Activated B cell treated with CpG ODN at 0.5 μM for 24 hours (primary cell): ENCODE results near the gene IER5L. TPM values are rescaled to one million over a fixed set of nuclear protein-coding genes. Genes with fewer than 3 reads are reported as not detected.

Experiments
- ATAC-seq: fragments of 200-7000 bp; cut with Tn5 transposase; one replicate; pipeline ENCODE4 v1.10.0; 2021; ENCODE audit warnings: low read depth, mild to moderate bottlenecking, moderate library complexity
- CTCF ChIA-PET: fragments of 350-600 bp; sonication (Branson Sonifier 250); formaldehyde crosslinking; loops from one replicate; lab custom pipeline; 2021; ENCODE audit warnings: antibody characterized with exemption; lab: Charles Lee
- POLR2A ChIA-PET: fragments of 350-600 bp; sonication (Branson Sonifier 250); formaldehyde crosslinking; loops from one replicate; lab custom pipeline; 2021; ENCODE audit warnings: antibody characterized with exemption; lab: Charles Lee
- DNase-seq: peaks from one replicate; pipeline ENCODE4 v3.0.0; 2022
- H3K27ac Mint-ChIP-seq: one replicate; pipeline ENCODE4 v1.8.0; 2020; ENCODE audit warnings: mixed read lengths
- H3K27me3 Mint-ChIP-seq: one replicate; pipeline ENCODE4 v1.8.0; 2021; ENCODE audit warnings: mixed read lengths
- H3K36me3 Mint-ChIP-seq: one replicate; pipeline ENCODE4 v1.8.0; 2021; ENCODE audit warnings: low read depth, mixed read lengths
- H3K4me1 Mint-ChIP-seq: one replicate; pipeline ENCODE4 v1.8.0; 2021; ENCODE audit warnings: mixed read lengths
- H3K4me3 Mint-ChIP-seq: one replicate; pipeline ENCODE4 v1.8.0; 2020; ENCODE audit warnings: mild to moderate bottlenecking, mixed read lengths
- H3K9me3 Mint-ChIP-seq: one replicate; pipeline ENCODE4 v1.8.0; 2020; ENCODE audit warnings: mixed read lengths
- CTCF ChIP-seq: fragments of 200-600 bp; IDR thresholded peaks from one replicate; pipeline ENCODE4 v1.8.0; 2022; ENCODE audit warnings: antibody characterized with exemption, mild to moderate bottlenecking
- intact Hi-C: fragments of 100-400 bp; cut with micrococcal nuclease; formaldehyde crosslinking; loops from one replicate; pipeline ENCODE4 v1.15.1; 2024
- total RNA-seq: library from RNA; stranded (reverse); gene quantifications from 2 replicates; pipeline ENCODE4 v1.2.3, GENCODE V29; 2022

Gene IER5L
- total RNA-seq, 1 donor from 2014 or later: 1.9 TPM

- intact Hi-C loops: no loop called here
- POLR2A ChIA-PET: no interaction called here
- no peaks in the 10 kb centered on the region for H3K27me3 Mint-ChIP-seq
- CTCF ChIA-PET: no interaction called here
- H3K4me1 Mint-ChIP-seq: no peaks in the 10 kb centered on the region
- no peak for DNase-seq
- ATAC-seq: no peak
- TF ChIP-seq CTCF: no peak
- H3K36me3 Mint-ChIP-seq: no peaks in the 10 kb centered on the region
- H3K4me3 Mint-ChIP-seq: no peak overlapping the region
- H3K9me3 Mint-ChIP-seq: no peaks in the 10 kb centered on the region
- H3K27ac Mint-ChIP-seq: no peak overlapping the region
Observed at GRCh38 chr9:129160712-129161533, 17.1 kb downstream of the IER5L start.

GRCh38 chr9:129156163-129156562, 21.9 kb downstream of the IER5L start:
- Mint-ChIP-seq H3K4me3 (no peak overlapping the region), H3K36me3 (peaks cover 3% of the 10 kb centered on the region), H3K27ac (no peak overlapping the region), H3K4me1 (no peaks in the 10 kb centered on the region), H3K27me3 (no peaks in the 10 kb centered on the region), H3K9me3 (no peaks in the 10 kb centered on the region)
- intact Hi-C loops: no loop called here
- ChIA-PET POLR2A (no interaction called here), CTCF (no interaction called here)
- DNase-seq: no peak
- no peak for ATAC-seq
- no peak for TF ChIP-seq CTCF

GRCh38 chr9:129154866-129155477, 23.1 kb downstream of the IER5L start:
- no peaks in the 10 kb centered on the region for H3K27me3 Mint-ChIP-seq
- no peak for TF ChIP-seq CTCF
- no peaks in the 10 kb centered on the region for H3K9me3 Mint-ChIP-seq
- ATAC-seq: no peak
- no peak overlapping the region for H3K4me3 Mint-ChIP-seq
- intact Hi-C loops: no loop called here
- H3K4me1 Mint-ChIP-seq: peaks cover 3% of the 10 kb centered on the region
- peaks cover 9% of the 10 kb centered on the region for H3K36me3 Mint-ChIP-seq
- no peak overlapping the region for H3K27ac Mint-ChIP-seq
- CTCF ChIA-PET: no interaction called here
- no peak for DNase-seq
- POLR2A ChIA-PET: interaction anchor here (1.0 to 1.2 kb wide), 2 partner anchors 13 kb away, joined by 3 to 4 read pairs; no protein-coding TSS in a partner anchor

- TF ChIP-seq CTCF: no peak
- intact Hi-C loops: no loop called here
Observed at GRCh38 chr9:129151469-129151868, 26.6 kb downstream of the IER5L start.

GRCh38 chr9:129150672-129151211, 27.3 kb downstream of the IER5L start:
- ATAC-seq (no peak), DNase-seq (no peak)
- intact Hi-C loops: no loop called here
- Mint-ChIP-seq H3K4me1 (peaks cover 17% of the 10 kb centered on the region), H3K9me3 (no peaks in the 10 kb centered on the region), H3K27ac (no peak overlapping the region), H3K36me3 (peaks cover 22% of the 10 kb centered on the region), H3K27me3 (no peaks in the 10 kb centered on the region), H3K4me3 (no peak overlapping the region)
- CTCF ChIA-PET: interaction anchor here (3.2 kb wide), 1 partner anchor 8 kb away, joined by 14 read pairs; no protein-coding TSS in a partner anchor
- POLR2A ChIA-PET: no interaction called here
- no peak for TF ChIP-seq CTCF

More at GRCh38 chr9:129151469-129151868, 26.6 kb downstream of the IER5L start:
- peaks cover 17% of the 10 kb centered on the region for H3K4me1 Mint-ChIP-seq
- H3K27me3 Mint-ChIP-seq: no peaks in the 10 kb centered on the region
- H3K4me3 Mint-ChIP-seq: no peak overlapping the region
- ATAC-seq (no peak), DNase-seq (no peak)
- POLR2A ChIA-PET: no interaction called here
- no peaks in the 10 kb centered on the region for H3K9me3 Mint-ChIP-seq
- peaks cover 20% of the 10 kb centered on the region for H3K36me3 Mint-ChIP-seq
- no peak overlapping the region for H3K27ac Mint-ChIP-seq
- CTCF ChIA-PET: interaction anchor here (3.2 kb wide), 1 partner anchor 9 kb away, joined by 14 read pairs; no protein-coding TSS in a partner anchor
